Osteocyte (in vitro differentiated cells): ENCODE measurements around the gene CDH23. TPM values are rescaled to one million over a fixed set of nuclear protein-coding genes. Genes with fewer than 3 reads are reported as not detected.

Experiments used
- DNase-seq: peaks from one replicate; pipeline ENCODE4 v3.0.0; 2021; ENCODE audit warnings: mixed read lengths; ENCODE audit not compliant: unreplicated experiment; ENCODE audit errors: extremely low spot score
- H3K27ac Mint-ChIP-seq: one replicate; pipeline ENCODE4 v1.8.0; 2021; ENCODE audit warnings: mild to moderate bottlenecking, mixed read lengths; ENCODE audit not compliant: unreplicated experiment
- H3K27me3 Mint-ChIP-seq: one replicate; pipeline ENCODE4 v1.8.0; 2021; ENCODE audit warnings: mixed read lengths; ENCODE audit not compliant: unreplicated experiment
- H3K36me3 Mint-ChIP-seq: one replicate; pipeline ENCODE4 v1.8.0; 2021; ENCODE audit warnings: mixed read lengths; ENCODE audit not compliant: unreplicated experiment
- H3K4me1 Mint-ChIP-seq: one replicate; pipeline ENCODE4 v1.8.0; 2021; ENCODE audit warnings: mixed read lengths; ENCODE audit not compliant: unreplicated experiment
- H3K4me3 Mint-ChIP-seq: one replicate; pipeline ENCODE4 v1.8.0; 2021; ENCODE audit warnings: mild to moderate bottlenecking, moderate library complexity, mixed read lengths; ENCODE audit not compliant: unreplicated experiment
- H3K9me3 Mint-ChIP-seq: one replicate; pipeline ENCODE4 v1.8.0; 2021; ENCODE audit warnings: mixed read lengths; ENCODE audit not compliant: unreplicated experiment
- CTCF ChIP-seq: fragments of 200-600 bp; sonication (generic); IDR thresholded peaks from 2 replicates; pipeline ENCODE4 v1.5.0; 2021; ENCODE audit warnings: antibody characterized with exemption, mild to moderate bottlenecking, moderate library complexity
- total RNA-seq: library from RNA; stranded (reverse); gene quantifications from 2 replicates; pipeline ENCODE4 v1.2.1, GENCODE V29; 2021

The CDH23 gene
- total RNA-seq, 1 donor from 2014 or later = not detected

GRCh38 chr10:71587941-71588573, 191.3 kb downstream of the CDH23 start:
- no peak overlapping the region for H3K27ac Mint-ChIP-seq
- H3K4me1 Mint-ChIP-seq = peaks cover 3% of the 10 kb centered on the region
- no peaks in the 10 kb centered on the region for H3K36me3 Mint-ChIP-seq
- TF ChIP-seq CTCF = no peak
- no peaks in the 10 kb centered on the region for H3K9me3 Mint-ChIP-seq
- peaks cover 16% of the 10 kb centered on the region for H3K27me3 Mint-ChIP-seq
- no peak for DNase-seq
- H3K4me3 Mint-ChIP-seq = no peak overlapping the region

- no peak for TF ChIP-seq CTCF
- H3K9me3 Mint-ChIP-seq = no peaks in the 10 kb centered on the region
- H3K27me3 Mint-ChIP-seq = peaks cover 16% of the 10 kb centered on the region
- no peak overlapping the region for H3K4me3 Mint-ChIP-seq
- no peak overlapping the region for H3K27ac Mint-ChIP-seq
- no peaks in the 10 kb centered on the region for H3K36me3 Mint-ChIP-seq
- DNase-seq = no peak
- peaks cover 3% of the 10 kb centered on the region for H3K4me1 Mint-ChIP-seq
Measured at GRCh38 chr10:71588685-71589084, 192.0 kb downstream of the CDH23 start.

- peaks cover 3% of the 10 kb centered on the region for H3K4me1 Mint-ChIP-seq
- no peak overlapping the region for H3K4me3 Mint-ChIP-seq
- DNase-seq = no peak
- no peak overlapping the region for H3K27ac Mint-ChIP-seq
- no peaks in the 10 kb centered on the region for H3K9me3 Mint-ChIP-seq
- no peaks in the 10 kb centered on the region for H3K36me3 Mint-ChIP-seq
- H3K27me3 Mint-ChIP-seq = peaks cover 16% of the 10 kb centered on the region
- TF ChIP-seq CTCF = no peak
Measured at GRCh38 chr10:71589617-71590551, 193.2 kb downstream of the CDH23 start.

GRCh38 chr10:71590781-71591350, 194.1 kb downstream of the CDH23 start:
- Mint-ChIP-seq H3K4me3 (no peak overlapping the region), H3K9me3 (no peaks in the 10 kb centered on the region), H3K4me1 (peaks cover 3% of the 10 kb centered on the region), H3K27ac (no peak overlapping the region), H3K27me3 (peaks cover 20% of the 10 kb centered on the region), H3K36me3 (no peaks in the 10 kb centered on the region)
- no peak for DNase-seq
- no peak for TF ChIP-seq CTCF
